NCI-H526 (cell line): ENCODE data around the gene MYCN.

Experiments
- DNase-seq, 2 experiments: peaks; one replicate each; lab custom pipeline; 2025; lab: John Stamatoyannopoulos, UW

MYCN gene

GRCh38 chr2:15931319-15931890 is 8.9 kb upstream of the MYCN start:
- DNase-seq = no peak

- no peak for DNase-seq
Observed at GRCh38 chr2:15931950-15932349, 8.4 kb upstream of the MYCN start.

DNA sequence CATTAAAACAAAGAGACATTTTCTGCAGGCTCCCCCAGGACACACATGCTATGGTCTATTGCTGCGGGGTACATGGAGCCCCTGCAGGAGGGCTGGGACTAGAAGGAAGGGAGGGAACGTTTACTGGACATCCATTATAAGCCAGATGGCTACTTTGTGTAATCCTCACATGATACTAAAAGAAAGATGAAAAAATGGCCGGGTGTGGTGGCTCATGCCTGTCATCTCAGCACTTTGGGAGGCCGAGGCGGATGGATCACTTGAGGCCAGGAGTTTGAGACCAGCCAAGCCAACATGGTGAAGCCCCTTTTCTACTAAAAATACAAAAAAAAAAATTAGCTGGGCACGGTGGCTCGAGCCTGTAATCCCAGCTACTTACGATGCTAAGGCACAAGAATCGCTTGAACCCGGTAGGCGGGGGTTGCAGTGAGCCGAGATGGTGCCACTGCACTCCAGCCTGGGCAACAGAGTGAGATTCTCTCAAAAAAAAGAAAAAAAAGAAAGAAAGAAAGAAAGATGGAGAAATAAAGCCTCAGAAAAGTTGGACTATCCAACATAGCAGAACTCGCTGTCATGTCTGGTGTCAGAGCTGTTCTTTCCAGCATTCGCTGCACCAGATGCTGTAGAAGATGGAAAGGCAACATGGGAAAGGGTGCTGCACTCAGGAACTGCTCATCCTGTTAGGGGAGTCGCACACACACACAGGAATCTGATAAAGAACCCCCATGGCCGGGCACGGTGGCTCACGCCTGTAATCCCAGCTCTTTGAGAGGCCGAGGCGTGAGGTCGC is 7.8 kb upstream of the MYCN start:
- DNase-seq = no peak

DNA sequence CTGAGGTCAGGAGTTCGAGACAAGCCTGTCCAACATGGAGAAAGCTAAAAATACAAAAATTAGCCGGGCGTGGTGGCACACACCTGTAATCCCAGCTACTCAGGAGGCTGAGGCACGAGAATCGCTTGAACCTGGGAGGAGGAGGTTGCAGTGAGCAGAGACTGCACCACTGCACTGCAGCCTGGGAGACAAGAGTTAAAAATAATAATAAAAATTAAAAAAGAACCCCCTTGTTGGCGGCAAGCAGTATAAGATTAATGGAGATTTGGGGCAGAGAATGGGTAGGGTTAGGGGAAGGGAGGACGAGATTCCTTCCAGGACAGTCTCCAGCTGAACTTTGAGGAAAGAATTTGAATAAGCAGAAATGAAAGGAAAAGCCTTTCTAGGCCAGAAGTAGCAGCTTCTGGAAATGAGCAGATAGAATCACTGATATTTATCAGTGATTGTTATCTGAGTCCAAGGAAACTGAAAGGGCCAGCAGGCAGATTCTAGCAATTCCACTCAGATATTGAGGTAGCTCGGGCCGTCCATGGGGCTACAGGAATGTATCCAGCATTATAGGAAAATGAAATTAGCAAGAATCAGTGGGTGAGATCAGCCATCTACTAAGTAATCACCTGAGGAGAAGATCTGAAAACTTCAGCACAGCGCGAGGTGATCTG is 7.0 kb upstream of the MYCN start:
- no peak for DNase-seq

GRCh38 chr2:15934291-15934945 is 5.9 kb upstream of the MYCN start:
- no peak for DNase-seq

GRCh38 chr2:15935189-15935588 is 5.2 kb upstream of the MYCN start:
- no peak for DNase-seq

DNA sequence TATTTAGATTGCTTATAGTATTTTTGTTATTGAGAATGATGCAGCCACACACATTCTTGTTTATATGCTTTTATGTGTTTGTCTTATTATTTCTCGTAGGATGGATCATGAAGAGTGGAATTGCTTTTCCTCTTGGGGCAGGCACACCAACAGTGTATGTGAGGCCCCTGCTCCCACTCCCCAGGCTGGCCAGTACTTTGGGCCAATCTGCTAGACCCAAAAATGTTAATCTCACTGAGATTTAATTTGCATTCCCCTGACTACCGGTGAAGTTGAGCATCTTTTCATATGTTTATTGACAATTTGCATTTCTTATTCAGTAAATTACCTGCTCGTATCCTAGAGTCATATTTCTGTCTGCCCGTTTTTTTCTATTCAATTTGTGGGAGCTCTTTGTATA is 4.7 kb upstream of the MYCN start:
- DNase-seq = peak; percentile 97 to 99

DNA sequence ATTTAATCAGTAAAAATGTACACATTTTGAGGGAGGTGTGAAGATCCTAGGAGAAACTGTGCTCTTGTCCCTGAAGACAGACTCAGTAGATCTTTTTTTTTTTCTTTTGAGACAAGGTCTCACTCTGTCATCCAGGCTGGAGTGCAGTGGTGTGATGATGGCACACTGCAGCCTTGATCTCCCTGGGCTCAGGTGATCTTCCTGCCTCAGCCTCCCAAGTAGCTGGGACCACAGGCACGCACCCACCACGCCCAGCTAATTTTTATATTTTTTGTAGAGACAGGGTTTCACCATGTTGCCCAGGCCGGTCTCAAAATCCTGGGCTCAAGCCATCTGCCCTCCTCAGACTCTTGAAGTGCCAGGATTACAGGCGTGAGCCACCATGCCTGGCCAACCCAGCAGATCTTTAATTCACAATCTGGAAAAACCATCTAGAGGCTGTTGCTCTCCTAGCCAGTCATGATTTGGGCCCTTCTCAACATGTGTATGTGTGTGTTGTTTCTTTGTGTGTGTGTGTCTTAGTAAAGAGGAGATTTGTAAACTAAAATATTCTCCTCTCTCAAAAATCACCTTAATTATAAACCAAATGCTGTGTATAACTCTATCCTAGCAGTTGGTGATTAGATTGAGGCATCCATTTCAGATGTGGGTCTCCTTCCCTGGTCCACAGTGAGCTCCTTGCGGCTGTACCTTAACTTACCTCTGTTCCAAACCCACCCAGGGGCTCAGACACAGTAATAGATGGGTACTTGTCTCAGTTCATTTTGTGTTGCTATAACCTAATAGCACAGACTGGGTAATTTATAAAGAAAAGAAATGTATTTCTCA is 3.9 kb upstream of the MYCN start:
- DNase-seq = no peak

- no peak for DNase-seq
Observed at GRCh38 chr2:15937105-15937881, 3.1 kb upstream of the MYCN start.

DNA sequence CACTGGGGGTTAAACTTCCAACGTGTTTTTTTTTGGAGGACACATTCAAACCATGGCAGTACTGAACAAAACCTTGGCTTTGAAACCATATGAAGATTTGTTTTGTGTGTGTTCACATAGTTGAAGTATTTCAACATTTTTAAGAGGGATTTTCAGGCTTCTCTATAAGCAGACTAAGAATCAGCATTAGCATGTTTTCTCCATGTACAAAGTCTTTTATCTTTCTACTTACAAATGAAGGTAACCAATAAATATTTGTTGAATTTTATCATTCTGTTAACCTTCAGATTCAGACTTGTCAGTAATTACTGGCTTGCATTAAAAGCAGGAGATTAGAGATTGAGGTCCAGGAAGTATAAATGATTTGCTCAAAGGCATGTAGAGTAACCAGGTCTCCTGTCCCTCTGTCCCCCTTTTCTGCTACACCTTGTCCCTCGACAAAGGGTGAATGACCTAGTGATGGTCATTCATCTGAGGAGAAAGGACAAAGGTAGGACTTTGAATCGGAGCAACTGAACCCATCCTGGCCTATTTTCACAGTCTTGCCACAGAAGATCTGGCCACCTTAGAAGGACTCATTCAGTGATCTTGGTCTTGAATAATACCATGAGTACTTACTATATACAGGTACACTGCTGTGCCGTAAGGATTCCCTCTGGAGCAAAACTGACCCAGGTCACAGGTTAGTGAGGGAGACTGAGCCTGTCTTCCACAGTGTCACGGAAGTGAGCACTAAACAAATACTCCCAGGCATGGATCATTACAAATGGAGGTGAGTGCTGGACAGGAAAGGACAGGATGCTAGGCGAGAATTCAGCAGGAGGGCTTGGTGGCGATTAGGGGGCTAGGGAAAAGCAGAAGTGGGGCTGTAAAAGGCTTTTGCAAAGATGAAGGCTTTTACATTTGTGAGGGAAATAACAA is 2.2 kb upstream of the MYCN start:
- DNase-seq = no peak

DNA sequence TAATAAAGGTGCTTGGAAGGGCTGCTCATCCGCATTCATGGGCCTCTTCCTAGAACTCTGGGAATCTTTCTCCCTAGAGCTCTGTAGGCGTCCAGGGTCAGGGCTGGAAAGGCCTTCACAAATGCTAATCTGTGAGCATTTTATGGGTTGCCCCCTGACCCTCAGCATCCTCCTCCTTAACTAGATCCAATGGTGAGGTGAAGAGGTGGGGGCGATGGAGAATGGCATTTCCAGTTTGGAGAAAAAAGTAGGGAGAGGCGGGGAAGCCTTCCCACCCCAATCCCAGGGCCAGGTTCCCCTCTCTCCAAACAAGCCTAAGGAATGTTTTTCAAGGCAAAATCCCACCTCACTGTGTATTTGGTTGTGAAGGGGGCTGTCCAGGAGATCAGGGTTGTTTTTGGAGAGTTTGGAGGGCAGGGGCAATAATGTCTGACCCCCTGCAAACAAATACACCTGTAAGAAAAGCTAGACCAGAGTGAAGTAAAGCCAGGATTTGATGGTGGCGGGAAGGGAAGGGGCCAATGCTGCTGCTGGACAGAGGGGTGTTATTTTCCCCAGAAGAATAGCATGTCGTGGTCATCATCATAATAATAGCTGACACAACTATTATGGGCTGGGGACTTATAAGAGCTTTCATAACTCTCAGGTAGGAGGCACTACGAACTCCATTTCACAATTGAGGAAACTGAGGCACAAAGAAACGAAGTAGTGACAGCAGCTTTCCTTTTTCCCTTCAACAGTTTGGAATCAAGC is 1.4 kb upstream of the MYCN start:
- DNase-seq = peak; percentile 98

GRCh38 chr2:15939556-15939853 is 845 bp upstream of the MYCN start:
- DNase-seq = no peak

DNA sequence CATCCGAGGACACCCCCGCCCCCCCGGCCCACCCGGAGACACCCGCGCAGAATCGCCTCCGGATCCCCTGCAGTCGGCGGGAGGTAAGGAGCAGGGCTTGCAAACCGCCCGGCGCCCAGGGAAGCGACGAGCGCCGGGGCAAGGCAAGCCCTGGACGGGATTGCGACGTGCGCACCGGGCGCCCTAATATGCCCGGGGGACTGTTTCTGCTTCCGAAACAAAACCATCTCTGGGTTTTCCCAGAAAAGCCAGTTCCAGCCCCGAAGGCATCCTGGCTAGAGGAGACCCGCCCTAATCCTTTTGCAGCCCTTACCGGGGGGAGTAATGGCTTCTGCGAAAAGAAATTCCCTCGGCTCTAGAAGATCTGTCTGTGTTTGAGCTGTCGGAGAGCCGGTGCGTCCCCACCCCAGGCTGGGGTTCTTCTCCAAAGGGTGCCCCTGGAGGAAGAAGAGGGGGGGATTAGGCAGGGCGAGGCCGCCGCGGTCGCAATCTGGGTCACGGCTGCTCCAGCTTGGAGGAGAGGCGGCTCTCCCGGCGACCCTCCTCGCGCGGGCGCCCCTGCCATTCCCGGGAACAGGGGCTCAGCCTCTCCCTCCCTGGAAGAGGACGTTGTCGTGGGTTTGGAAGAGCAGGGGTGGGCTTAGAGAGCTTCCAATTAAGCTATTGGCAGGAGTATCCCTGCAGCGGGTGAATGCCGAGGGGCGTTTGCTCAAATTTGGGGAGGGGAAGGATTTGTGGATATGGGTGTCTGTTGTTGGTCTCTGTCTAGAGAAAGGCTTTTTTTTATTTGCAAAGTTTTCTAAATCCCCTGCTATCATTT is 521 bp downstream of the MYCN start:
- peak; percentile 100 for DNase-seq

- peak; percentile 100 for DNase-seq
Observed at GRCh38 chr2:15941481-15941850, 1.1 kb downstream of the MYCN start.

- peak; percentile 100 for DNase-seq
Observed at GRCh38 chr2:15941871-15942710, 1.7 kb downstream of the MYCN start.

- DNase-seq = peak; percentile 100
Observed at GRCh38 chr2:15942711-15943345, 2.5 kb downstream of the MYCN start.
